Kidney capillary endothelial cell (primary cell): ENCODE results near the gene DGKH.

Source experiments
- DNase-seq: peaks from one replicate; pipeline ENCODE4 v3.0.0-alpha.2; 2018; ENCODE audit warnings: low spot score

The DGKH gene, protein sequence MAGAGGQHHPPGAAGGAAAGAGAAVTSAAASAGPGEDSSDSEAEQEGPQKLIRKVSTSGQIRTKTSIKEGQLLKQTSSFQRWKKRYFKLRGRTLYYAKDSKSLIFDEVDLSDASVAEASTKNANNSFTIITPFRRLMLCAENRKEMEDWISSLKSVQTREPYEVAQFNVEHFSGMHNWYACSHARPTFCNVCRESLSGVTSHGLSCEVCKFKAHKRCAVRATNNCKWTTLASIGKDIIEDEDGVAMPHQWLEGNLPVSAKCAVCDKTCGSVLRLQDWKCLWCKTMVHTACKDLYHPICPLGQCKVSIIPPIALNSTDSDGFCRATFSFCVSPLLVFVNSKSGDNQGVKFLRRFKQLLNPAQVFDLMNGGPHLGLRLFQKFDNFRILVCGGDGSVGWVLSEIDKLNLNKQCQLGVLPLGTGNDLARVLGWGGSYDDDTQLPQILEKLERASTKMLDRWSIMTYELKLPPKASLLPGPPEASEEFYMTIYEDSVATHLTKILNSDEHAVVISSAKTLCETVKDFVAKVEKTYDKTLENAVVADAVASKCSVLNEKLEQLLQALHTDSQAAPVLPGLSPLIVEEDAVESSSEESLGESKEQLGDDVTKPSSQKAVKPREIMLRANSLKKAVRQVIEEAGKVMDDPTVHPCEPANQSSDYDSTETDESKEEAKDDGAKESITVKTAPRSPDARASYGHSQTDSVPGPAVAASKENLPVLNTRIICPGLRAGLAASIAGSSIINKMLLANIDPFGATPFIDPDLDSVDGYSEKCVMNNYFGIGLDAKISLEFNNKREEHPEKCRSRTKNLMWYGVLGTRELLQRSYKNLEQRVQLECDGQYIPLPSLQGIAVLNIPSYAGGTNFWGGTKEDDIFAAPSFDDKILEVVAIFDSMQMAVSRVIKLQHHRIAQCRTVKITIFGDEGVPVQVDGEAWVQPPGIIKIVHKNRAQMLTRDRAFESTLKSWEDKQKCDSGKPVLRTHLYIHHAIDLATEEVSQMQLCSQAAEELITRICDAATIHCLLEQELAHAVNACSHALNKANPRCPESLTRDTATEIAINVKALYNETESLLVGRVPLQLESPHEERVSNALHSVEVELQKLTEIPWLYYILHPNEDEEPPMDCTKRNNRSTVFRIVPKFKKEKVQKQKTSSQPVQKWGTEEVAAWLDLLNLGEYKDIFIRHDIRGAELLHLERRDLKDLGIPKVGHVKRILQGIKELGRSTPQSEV

DNA sequence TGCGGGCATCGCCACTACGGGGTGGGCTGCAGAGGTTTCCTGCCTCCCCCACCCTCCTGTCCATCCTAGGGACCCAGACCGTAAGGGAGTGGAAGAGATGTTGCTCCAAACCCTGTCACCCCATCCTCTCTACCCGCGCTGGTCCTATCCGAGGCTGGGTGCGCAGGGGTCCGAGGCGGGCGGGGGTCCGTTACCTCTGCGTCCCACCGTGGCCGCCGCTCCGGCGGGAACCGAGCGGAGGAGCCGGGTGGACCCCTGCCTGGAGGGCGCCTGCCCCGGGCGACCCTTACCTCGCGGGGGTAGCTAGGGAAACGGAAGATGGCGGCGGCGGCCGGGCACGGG, at the start of gene DGKH:
TSS of gene DGKH (plus strand) at position 307 of the 342 bp plus-strand sequence. CDS start 126 bp downstream, outside the sequence.
- no peak for DNase-seq

DNA sequence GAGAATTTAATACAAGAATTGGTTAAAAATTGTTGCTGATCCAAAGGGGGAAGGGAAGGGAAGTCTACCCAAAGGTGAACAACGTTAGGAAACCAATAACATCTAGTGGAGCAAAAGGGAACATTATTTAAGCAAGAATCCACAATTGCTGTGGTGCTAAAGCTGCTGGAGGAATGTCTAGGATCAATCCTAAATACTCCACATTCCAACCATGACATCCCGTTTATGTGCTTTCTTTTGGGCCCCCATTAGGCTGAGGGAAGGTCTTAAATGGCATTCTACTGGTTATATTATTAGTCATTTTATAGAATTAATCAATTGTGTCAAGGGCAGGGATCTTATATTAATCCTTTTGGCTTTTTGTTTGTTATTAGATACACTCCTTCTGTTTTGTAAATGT, 47.6 kb upstream of the DGKH start:
- no peak for DNase-seq

GRCh38 chr13:42001580-42001979, 46.9 kb upstream of the DGKH start:
- no peak for DNase-seq

- DNase-seq = no peak
Measured at GRCh38 chr13:42002066-42002465, 46.4 kb upstream of the DGKH start.

DNA sequence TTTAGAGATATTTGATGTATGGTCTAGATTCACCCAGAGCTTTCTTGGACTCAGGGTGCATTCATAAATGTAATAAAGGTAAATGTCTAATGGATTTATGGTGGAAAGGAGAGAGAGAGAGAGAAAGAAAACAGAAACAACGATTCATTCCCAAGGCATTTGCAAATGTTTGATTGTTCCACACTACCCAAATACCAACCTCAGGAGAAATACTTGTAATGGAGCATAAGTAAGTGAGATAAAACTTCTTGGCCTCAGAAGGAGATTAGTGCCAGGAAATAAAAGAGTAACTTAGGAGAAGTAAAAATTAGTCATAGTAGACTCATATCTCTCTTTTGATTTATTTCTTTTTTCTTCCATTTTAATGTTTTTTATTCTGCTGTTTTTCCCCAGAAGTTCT, 40.6 kb upstream of the DGKH start:
- no peak for DNase-seq

DNA sequence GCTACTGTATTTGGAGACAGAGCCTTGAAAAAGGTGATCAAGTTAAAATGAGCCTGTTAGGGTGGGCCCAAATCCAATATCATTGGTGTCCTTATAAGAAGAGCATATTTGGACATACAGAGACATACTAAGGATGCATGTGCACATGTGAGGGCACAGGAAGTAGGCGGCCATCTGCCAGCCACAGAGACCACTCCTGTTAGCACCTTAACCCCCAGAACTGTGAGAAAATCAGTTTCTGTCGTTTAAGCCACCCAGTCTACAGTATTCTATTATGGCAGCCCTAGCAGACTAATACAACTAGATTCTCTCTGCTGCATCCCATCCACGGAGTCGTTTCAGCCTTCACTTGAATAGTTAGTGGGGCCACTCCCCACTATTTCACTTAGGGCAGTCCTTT, 39.4 kb upstream of the DGKH start:
- DNase-seq = no peak

DNA sequence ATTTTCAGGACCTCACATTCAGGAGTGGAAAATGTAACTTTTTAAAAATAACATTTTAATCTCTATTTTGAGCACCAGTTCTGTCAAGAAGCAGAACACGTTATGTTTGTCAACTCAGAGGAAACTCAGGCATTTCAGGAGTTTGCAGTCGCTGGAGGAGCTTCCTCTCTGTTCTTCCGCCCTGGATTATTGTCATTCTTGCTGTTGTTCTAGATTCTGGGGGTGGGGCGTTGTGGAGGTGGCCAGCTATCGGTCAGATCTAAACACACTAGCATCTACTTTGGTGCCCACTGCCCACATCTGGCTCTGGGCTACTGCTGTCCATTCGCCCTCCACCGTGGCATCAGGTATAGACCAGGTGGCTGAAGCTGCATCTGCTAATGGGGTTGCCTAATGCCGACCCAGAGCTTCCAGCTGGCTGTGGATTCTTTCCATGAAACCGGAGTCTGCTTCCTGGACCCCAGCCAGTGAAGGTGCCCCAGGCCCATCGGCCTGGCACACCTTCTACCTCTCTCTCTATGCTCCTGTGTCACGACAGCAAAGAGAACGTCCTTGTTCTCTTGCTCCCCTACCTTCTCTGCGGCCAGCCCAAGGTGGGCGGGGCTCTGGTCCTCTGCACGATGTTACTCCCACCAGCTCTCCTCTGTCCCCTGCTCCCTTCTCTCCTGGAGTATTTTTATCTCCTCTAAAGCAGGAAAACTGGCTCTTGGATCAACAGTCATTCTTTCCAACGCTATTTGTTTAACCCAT, 36.7 kb upstream of the DGKH start:
- DNase-seq = peak; percentile 45

- DNase-seq = no peak
Measured at GRCh38 chr13:42014119-42014518, 34.3 kb upstream of the DGKH start.

DNA sequence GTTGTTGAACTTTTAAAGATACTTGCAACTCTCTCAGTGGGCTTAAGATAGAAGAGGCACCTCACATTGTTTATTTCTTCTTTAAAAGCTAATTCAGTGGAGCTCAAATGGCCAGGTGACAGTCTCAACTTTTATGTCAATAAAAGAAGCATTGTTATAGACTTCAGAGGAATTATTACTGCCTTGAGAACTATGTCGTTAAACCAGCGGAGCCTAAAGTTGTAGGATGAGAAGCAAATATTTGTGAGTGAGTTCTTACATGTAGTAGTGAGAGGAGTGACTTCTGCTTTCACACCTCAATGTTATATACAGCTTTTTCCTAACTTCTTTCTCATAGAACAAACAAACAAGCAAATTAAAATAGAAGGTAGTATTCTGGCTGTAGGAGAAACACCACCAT, 31.2 kb upstream of the DGKH start:
- no peak for DNase-seq

GRCh38 chr13:42021851-42022250, 26.6 kb upstream of the DGKH start:
- no peak for DNase-seq

- DNase-seq = no peak
Measured at GRCh38 chr13:42022336-42022735, 26.1 kb upstream of the DGKH start.

GRCh38 chr13:42022796-42023493, 25.5 kb upstream of the DGKH start:
- no peak for DNase-seq

DNA sequence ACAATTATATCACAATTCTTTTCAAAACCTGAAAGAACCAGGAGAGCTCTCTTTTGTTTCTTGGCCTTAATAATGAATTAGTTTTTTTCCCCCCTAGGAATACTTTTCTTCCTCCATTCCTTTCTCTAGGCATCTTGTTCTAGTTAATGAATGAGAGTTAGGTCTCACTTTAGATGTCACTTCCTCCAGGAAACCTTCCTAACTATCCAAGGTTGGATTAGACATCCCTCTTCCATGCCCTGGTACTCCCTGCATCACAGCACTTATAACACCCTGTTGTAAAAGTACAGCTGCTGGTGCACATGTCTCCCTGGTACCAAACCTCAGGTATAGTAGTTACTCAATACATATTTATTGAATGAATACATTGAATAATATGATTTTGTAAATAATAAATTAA, 21.2 kb upstream of the DGKH start:
- no peak for DNase-seq

DNA sequence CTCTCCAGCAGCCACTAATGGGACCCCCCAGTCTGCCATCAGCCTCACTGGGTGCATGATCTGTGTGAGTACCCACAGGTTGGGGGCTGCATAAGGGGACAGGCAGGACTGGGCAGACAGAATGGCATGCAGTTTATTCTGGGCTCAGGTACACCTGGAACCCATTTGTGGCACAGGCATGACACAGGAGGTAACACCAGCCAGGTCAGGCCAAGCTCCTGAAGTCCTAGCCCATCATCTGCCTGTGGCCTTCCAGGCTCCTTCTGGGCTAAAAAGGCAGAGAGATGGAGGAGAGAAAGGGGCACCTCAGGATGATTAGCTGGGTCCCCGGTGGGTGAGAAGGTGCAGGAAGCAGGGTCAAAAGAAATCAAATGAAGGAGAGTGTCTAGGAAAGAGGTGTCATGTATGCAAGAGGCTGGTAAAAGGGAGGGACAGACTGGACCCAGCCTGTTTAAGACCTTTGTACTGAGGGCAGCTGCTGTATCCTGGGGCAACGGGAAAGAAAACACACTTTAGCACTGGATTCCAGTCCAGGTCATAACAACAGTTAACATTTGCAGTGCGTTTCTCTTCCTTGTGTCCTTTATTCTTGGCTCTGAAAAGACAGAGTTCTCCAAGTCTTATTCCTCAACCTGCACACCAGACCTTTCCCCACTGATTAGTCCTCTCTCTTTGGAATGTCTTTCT, 20.2 kb upstream of the DGKH start:
- no peak for DNase-seq

GRCh38 chr13:42035905-42036521, 12.4 kb upstream of the DGKH start:
- no peak for DNase-seq

- no peak for DNase-seq
Measured at GRCh38 chr13:42036711-42037110, 11.7 kb upstream of the DGKH start.

DNA sequence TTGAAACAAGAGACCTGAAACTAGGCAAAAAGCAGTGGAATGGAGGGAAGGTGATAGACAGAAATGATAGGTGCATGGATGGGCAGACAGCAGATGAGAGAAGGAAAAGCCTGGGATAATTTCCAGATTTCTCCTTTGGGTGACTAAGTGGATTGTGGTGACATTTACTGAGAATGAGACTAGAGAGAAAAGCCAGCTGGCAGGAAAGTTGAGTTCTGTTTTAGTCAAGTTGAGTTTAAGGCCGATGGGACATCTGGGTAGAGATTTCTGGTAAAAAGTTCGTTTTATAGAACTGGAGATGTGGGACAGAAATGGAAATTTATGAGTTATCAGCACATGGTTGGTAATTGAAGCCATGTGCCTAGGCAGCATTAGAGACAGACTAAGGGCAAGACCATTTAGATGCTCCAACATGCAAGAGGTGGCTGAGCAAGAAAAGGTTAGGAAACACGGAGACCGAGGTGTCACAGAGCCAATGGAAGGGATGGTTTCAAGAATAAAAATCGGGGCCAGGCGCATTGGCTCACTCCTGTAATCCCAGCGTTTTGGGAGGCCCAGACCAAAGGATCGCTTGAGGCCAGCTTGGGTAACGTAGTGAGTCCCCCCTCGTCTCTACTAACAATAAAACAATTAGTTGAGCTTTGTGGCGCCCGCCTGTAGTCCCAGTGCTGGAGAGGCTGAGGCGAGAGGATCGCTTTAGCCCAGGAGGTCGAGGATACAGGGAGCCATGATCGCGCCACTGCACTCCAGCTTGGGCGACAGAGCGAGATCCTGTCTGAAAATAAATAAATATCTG, 9.6 kb upstream of the DGKH start:
- DNase-seq = no peak

GRCh38 chr13:42039457-42039945, 8.9 kb upstream of the DGKH start:
- DNase-seq = no peak
